SK-N-SH treated with all-trans-retinoic acid at 6 μM for 48 hours (cell line): ENCODE results near the gene PPP1R16B.
A peak's percentile ranks its signal among the peaks of the same experiment; 100 is the strongest.

Source experiments
- ATAC-seq: fragments of 200-7000 bp; cut with Tn5 transposase; 3 replicates; pipeline ENCODE4 v1.9.1; 2020; ENCODE audit warnings: mild to moderate bottlenecking, moderate library complexity
- ARNTL ChIP-seq: fragments of 450-650 bp; formaldehyde crosslinking; IDR thresholded peaks from 2 replicates; pipeline ENCODE4 v1.5.0; 2020; ENCODE audit warnings: low read depth, mild to moderate bottlenecking, moderate library complexity, borderline replicate concordance
- BACH2 ChIP-seq: fragments of 250-450 bp; sonication (Bioruptor Pico); IDR thresholded peaks from 2 replicates; pipeline ENCODE4 v1.9.0; 2021; ENCODE audit warnings: mild to moderate bottlenecking, borderline replicate concordance
- CSDC2 ChIP-seq: fragments of 250-450 bp; sonication (Bioruptor Pico); IDR thresholded peaks from 2 replicates; pipeline ENCODE4 v1.5.0; 2020; ENCODE audit warnings: mild to moderate bottlenecking, moderate library complexity
- ESRRG ChIP-seq: fragments of 250-450 bp; sonication (Bioruptor Pico); IDR thresholded peaks from 2 replicates; pipeline ENCODE4 v1.6.1; 2021; ENCODE audit warnings: mild to moderate bottlenecking
- OSR1 ChIP-seq: fragments of 250-450 bp; sonication (Bioruptor Pico); IDR thresholded peaks from 2 replicates; pipeline ENCODE4 v1.8.0; 2022; ENCODE audit warnings: moderate library complexity, mild to moderate bottlenecking, inconsistent platforms
- PPARA ChIP-seq: fragments of 250-450 bp; sonication (Bioruptor Pico); IDR thresholded peaks from 2 replicates; pipeline ENCODE4 v1.5.0; 2020; ENCODE audit warnings: mild to moderate bottlenecking, borderline replicate concordance
- RARB ChIP-seq: fragments of 250-450 bp; sonication (Bioruptor Pico); IDR thresholded peaks from 2 replicates; pipeline ENCODE4 v1.8.0; 2021; ENCODE audit warnings: mild to moderate bottlenecking, moderate library complexity
- SNAI2 ChIP-seq: fragments of 250-450 bp; sonication (Bioruptor Pico); IDR thresholded peaks from 2 replicates; pipeline ENCODE4 v1.5.0; 2020; ENCODE audit warnings: mild to moderate bottlenecking, moderate library complexity
- TCF4 ChIP-seq: fragments of 250-450 bp; sonication (Bioruptor Pico); IDR thresholded peaks from 2 replicates; pipeline ENCODE4 v1.8.0; 2021; ENCODE audit warnings: mild to moderate bottlenecking, moderate library complexity, borderline replicate concordance
- TOX ChIP-seq: fragments of 250-450 bp; sonication (Bioruptor Pico); IDR thresholded peaks from 2 replicates; pipeline ENCODE4 v1.8.0; 2021; ENCODE audit warnings: mild to moderate bottlenecking, moderate library complexity, borderline replicate concordance
- ZC3H10 ChIP-seq: fragments of 250-450 bp; sonication (Bioruptor Pico); IDR thresholded peaks from 2 replicates; pipeline ENCODE4 v1.5.1; 2021; ENCODE audit warnings: mild to moderate bottlenecking, moderate library complexity
- ZFP3 ChIP-seq: fragments of 250-450 bp; sonication (Bioruptor Pico); IDR thresholded peaks from 2 replicates; pipeline ENCODE4 v1.5.0; 2020; ENCODE audit warnings: mild to moderate bottlenecking, moderate library complexity
- ZFP30 ChIP-seq: fragments of 450-650 bp; formaldehyde crosslinking; IDR thresholded peaks from 2 replicates; pipeline ENCODE4 v1.5.0; 2022; ENCODE audit warnings: mild to moderate bottlenecking, moderate library complexity
- ZNF565 ChIP-seq: fragments of 450-650 bp; formaldehyde crosslinking; conservative IDR thresholded peaks from 2 replicates; pipeline ENCODE4 v1.5.0; 2020; ENCODE audit warnings: low read depth, mild to moderate bottlenecking, moderate library complexity
- ZNF8 ChIP-seq: fragments of 450-650 bp; formaldehyde crosslinking; IDR thresholded peaks from 2 replicates; pipeline ENCODE4 v1.5.0; 2020; ENCODE audit warnings: mild to moderate bottlenecking, moderate library complexity
- TF ChIP-seq, protein P1 (sequence below): fragments of 250-450 bp; sonication (Bioruptor Pico); IDR thresholded peaks from 2 replicates; pipeline ENCODE4 v1.5.0; 2020; ENCODE audit warnings: mild to moderate bottlenecking, moderate library complexity
- TF ChIP-seq, protein P2 (sequence below): fragments of 250-450 bp; sonication (Bioruptor Pico); IDR thresholded peaks from 2 replicates; pipeline ENCODE4 v1.5.1; 2021; ENCODE audit warnings: mild to moderate bottlenecking, moderate library complexity
- TF ChIP-seq, protein P3 (sequence below): fragments of 250-450 bp; sonication (Bioruptor Pico); IDR thresholded peaks from 2 replicates; pipeline ENCODE4 v1.8.0; 2020; ENCODE audit warnings: mild to moderate bottlenecking, moderate library complexity, borderline replicate concordance
- TF ChIP-seq, protein P4 (sequence below): fragments of 250-450 bp; sonication (Bioruptor Pico); IDR thresholded peaks from 2 replicates; pipeline ENCODE4 v1.8.0; 2021; ENCODE audit warnings: low read depth, mild to moderate bottlenecking, moderate library complexity, borderline replicate concordance
- TF ChIP-seq, protein P5 (sequence below): fragments of 250-450 bp; sonication (Bioruptor Pico); IDR thresholded peaks from 2 replicates; pipeline ENCODE4 v1.5.1; 2020; ENCODE audit warnings: low read depth, mild to moderate bottlenecking, moderate library complexity

Gene PPP1R16B

DNA sequence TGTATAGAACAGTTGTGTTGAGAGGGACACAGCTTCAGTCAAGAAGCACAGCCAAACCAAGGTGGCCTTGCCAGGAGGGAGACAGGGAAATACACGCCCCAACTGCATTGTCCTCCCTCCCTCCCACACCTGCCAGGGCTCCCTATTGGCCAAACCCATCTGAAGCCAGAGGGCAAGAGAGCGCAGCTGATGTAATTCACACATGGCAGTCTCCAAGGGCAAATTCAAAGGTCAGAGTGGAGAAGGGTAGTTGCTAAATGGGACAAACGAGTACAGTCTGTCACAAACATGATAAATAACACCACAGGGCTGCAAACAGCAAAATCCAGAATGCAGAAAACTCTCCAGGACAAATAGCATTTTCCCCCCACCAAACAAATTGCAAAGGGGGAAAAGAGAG, 23.2 kb upstream of the PPP1R16B start:
- no peak for ATAC-seq
- no peak for TF ChIP-seq SNAI2 (CRISPR knock-in tag)
- TF ChIP-seq ZNF565 (CRISPR knock-in tag) = no peak
- TF ChIP-seq, protein P1, sequence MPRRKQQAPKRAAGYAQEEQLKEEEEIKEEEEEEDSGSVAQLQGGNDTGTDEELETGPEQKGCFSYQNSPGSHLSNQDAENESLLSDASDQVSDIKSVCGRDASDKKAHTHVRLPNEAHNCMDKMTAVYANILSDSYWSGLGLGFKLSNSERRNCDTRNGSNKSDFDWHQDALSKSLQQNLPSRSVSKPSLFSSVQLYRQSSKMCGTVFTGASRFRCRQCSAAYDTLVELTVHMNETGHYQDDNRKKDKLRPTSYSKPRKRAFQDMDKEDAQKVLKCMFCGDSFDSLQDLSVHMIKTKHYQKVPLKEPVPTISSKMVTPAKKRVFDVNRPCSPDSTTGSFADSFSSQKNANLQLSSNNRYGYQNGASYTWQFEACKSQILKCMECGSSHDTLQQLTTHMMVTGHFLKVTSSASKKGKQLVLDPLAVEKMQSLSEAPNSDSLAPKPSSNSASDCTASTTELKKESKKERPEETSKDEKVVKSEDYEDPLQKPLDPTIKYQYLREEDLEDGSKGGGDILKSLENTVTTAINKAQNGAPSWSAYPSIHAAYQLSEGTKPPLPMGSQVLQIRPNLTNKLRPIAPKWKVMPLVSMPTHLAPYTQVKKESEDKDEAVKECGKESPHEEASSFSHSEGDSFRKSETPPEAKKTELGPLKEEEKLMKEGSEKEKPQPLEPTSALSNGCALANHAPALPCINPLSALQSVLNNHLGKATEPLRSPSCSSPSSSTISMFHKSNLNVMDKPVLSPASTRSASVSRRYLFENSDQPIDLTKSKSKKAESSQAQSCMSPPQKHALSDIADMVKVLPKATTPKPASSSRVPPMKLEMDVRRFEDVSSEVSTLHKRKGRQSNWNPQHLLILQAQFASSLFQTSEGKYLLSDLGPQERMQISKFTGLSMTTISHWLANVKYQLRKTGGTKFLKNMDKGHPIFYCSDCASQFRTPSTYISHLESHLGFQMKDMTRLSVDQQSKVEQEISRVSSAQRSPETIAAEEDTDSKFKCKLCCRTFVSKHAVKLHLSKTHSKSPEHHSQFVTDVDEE (CRISPR knock-in tag) = no peak
- TF ChIP-seq ZFP30 = no peak
- TF ChIP-seq, all 23 proteins: peak for 0

DNA sequence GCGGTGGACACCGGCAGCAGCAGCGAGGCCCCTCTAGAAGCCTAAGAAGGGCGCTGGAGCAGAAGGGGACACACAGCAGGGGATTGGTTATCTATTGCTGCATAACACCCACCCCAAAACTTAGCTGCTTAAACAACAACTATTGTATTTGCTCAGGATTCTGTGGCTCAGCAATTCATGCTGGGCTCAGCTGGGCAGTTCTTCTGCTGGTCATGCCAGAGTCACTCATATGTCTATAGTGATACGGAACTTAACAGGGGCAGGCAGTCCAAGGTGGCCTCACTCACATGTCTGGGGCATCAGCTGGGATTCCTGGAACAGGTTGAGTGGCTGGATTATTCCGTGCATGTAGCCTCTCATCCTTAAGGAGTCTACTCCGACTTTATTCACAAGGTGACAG, 17.6 kb upstream of the PPP1R16B start:
- TF ChIP-seq ESRRG (CRISPR knock-in tag) = no peak
- TF ChIP-seq, protein P2, sequence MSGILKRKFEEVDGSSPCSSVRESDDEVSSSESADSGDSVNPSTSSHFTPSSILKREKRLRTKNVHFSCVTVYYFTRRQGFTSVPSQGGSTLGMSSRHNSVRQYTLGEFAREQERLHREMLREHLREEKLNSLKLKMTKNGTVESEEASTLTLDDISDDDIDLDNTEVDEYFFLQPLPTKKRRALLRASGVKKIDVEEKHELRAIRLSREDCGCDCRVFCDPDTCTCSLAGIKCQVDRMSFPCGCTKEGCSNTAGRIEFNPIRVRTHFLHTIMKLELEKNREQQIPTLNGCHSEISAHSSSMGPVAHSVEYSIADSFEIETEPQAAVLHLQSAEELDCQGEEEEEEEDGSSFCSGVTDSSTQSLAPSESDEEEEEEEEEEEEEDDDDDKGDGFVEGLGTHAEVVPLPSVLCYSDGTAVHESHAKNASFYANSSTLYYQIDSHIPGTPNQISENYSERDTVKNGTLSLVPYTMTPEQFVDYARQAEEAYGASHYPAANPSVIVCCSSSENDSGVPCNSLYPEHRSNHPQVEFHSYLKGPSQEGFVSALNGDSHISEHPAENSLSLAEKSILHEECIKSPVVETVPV (CRISPR knock-in tag) = no peak
- no peak for TF ChIP-seq TOX
- no peak for TF ChIP-seq ZFP30
- TF ChIP-seq TCF4 = no peak
- no peak for TF ChIP-seq OSR1
- no peak for TF ChIP-seq BACH2 (CRISPR knock-in tag)
- no peak for TF ChIP-seq ZNF565 (CRISPR knock-in tag)
- no peak for TF ChIP-seq SNAI2 (CRISPR knock-in tag)
- no peak for TF ChIP-seq ZC3H10 (CRISPR knock-in tag)
- no peak for TF ChIP-seq ZNF8 (CRISPR knock-in tag)
- TF ChIP-seq ARNTL = no peak
- no peak for TF ChIP-seq ZFP3
- no peak for TF ChIP-seq RARB (CRISPR knock-in tag)
- TF ChIP-seq, protein P3, sequence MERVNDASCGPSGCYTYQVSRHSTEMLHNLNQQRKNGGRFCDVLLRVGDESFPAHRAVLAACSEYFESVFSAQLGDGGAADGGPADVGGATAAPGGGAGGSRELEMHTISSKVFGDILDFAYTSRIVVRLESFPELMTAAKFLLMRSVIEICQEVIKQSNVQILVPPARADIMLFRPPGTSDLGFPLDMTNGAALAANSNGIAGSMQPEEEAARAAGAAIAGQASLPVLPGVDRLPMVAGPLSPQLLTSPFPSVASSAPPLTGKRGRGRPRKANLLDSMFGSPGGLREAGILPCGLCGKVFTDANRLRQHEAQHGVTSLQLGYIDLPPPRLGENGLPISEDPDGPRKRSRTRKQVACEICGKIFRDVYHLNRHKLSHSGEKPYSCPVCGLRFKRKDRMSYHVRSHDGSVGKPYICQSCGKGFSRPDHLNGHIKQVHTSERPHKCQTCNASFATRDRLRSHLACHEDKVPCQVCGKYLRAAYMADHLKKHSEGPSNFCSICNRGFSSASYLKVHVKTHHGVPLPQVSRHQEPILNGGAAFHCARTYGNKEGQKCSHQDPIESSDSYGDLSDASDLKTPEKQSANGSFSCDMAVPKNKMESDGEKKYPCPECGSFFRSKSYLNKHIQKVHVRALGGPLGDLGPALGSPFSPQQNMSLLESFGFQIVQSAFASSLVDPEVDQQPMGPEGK = no peak
- TF ChIP-seq, protein P4, sequence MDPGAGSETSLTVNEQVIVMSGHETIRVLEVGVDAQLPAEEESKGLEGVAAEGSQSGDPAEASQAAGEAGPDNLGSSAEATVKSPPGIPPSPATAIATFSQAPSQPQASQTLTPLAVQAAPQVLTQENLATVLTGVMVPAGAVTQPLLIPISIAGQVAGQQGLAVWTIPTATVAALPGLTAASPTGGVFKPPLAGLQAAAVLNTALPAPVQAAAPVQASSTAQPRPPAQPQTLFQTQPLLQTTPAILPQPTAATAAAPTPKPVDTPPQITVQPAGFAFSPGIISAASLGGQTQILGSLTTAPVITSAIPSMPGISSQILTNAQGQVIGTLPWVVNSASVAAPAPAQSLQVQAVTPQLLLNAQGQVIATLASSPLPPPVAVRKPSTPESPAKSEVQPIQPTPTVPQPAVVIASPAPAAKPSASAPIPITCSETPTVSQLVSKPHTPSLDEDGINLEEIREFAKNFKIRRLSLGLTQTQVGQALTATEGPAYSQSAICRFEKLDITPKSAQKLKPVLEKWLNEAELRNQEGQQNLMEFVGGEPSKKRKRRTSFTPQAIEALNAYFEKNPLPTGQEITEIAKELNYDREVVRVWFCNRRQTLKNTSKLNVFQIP = no peak
- ATAC-seq = no peak

DNA sequence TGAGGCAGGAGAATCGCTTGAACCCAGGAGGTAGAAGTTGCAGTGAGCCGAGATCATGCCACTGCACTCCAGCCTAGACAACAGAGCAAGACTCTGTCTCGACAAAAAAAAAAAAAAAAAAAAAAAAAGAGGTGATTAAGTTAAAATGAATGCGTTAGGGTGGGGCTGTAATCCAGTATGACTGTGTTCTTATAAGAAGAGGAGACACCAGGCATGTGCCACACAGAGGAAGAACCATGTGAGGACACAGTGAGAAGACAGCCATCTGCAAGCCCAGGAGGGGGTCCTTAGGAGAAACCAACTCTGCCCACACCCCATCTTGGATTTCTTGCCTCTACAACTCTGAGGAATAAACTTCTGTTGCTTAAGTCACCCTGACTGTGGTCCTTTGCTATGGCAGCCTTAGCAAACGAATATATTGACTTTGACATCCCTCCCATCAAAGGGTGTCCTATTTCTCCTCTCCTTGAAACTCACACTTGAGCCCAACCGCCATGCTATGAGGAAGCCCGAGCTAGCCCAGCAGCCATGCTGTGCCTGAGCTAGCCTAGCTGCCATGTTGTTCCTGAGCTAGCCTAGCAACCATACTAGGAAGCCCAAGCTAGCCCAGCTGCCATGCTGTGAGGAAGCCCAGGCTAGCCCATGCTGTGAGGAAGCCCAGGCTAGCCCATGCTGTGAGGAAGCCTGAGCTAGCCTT, 15.8 kb upstream of the PPP1R16B start:
- TF ChIP-seq CSDC2 (CRISPR knock-in tag) = no peak
- no peak for TF ChIP-seq RARB (CRISPR knock-in tag)
- TF ChIP-seq, protein P5, sequence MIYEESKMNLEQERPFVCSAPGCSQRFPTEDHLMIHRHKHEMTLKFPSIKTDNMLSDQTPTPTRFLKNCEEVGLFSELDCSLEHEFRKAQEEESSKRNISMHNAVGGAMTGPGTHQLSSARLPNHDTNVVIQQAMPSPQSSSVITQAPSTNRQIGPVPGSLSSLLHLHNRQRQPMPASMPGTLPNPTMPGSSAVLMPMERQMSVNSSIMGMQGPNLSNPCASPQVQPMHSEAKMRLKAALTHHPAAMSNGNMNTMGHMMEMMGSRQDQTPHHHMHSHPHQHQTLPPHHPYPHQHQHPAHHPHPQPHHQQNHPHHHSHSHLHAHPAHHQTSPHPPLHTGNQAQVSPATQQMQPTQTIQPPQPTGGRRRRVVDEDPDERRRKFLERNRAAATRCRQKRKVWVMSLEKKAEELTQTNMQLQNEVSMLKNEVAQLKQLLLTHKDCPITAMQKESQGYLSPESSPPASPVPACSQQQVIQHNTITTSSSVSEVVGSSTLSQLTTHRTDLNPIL (CRISPR knock-in tag) = no peak
- no peak for TF ChIP-seq PPARA (CRISPR knock-in tag)
- no peak for TF ChIP-seq ZFP3
- TF ChIP-seq SNAI2 (CRISPR knock-in tag) = no peak
- no peak for TF ChIP-seq ARNTL
- TF ChIP-seq, protein P4 = no peak
- no peak for TF ChIP-seq ZFP30
- TF ChIP-seq, protein P3 = no peak
- no peak for TF ChIP-seq ZNF8 (CRISPR knock-in tag)
- TF ChIP-seq, all 23 proteins: peak for 0
- ATAC-seq = peak; percentile 39; the same call in 1 of the 3 replicates
